Fibroblast of mammary gland (primary cell): ENCODE results near the gene TMEM217.

Source experiments
- DNase-seq: peaks from one replicate; pipeline ENCODE4 v3.0.0-alpha.2; 2010; ENCODE audit warnings: low read depth
- H3K4me3 ChIP-seq: 2 replicates; pipeline ENCODE4 v1.5.1; 2011; ENCODE audit warnings: low read depth, mild to moderate bottlenecking, low read length, moderate library complexity; ENCODE audit not compliant: control insufficient read depth
- CTCF ChIP-seq: conservative IDR thresholded peaks from 2 replicates; pipeline ENCODE4 v1.5.1; 2011; ENCODE audit warnings: low read depth, low read length, inconsistent platforms; ENCODE audit not compliant: control insufficient read depth, insufficient read depth

The TMEM217 gene

GRCh38 chr6:37241131-37241530, 16.8 kb downstream of the TMEM217 start:
- H3K4me3 ChIP-seq, result no peak overlapping the region
- DNase-seq, result no peak
- TF ChIP-seq CTCF, result no peak

GRCh38 chr6:37239950-37240713, 17.8 kb downstream of the TMEM217 start:
- no peak for TF ChIP-seq CTCF
- no peak overlapping the region for H3K4me3 ChIP-seq
- DNase-seq, result peak; percentile 100

GRCh38 chr6:37239526-37239925, 18.4 kb downstream of the TMEM217 start:
- peak; percentile 87 for DNase-seq
- no peak overlapping the region for H3K4me3 ChIP-seq
- TF ChIP-seq CTCF, result no peak

GRCh38 chr6:37238381-37238780, 19.6 kb downstream of the TMEM217 start:
- DNase-seq, result no peak
- no peak for TF ChIP-seq CTCF
- H3K4me3 ChIP-seq, result no peak overlapping the region

GRCh38 chr6:37237789-37238188, 20.2 kb downstream of the TMEM217 start:
- no peak for TF ChIP-seq CTCF
- DNase-seq, result no peak
- H3K4me3 ChIP-seq, result no peak overlapping the region

- no peak for TF ChIP-seq CTCF
- H3K4me3 ChIP-seq, result no peak overlapping the region
These were observed 21.0 kb downstream of the TMEM217 start for GRCh38 chr6:37236921-37237320.

More at GRCh38 chr6:37236921-37237320, 21.0 kb downstream of the TMEM217 start:
- no peak for DNase-seq
